ENCODE results near the gene C10orf95. TPM values are rescaled to one million over a fixed set of nuclear protein-coding genes. Genes with fewer than 3 reads are reported as not detected.

Gene C10orf95
- total and polyA plus RNA-seq, 2 donors (not counting 1 experiment from before 2014, with no cell fraction given): 0.32 to 0.63 TPM

- Histone ChIP-seq H3K36me3 (replicated peaks in 1 of 2; ENCODE audit: control extremely low read depth in 1 of 2, control insufficient read depth in 1 of 2, extremely low read depth in 1 of 2, insufficient read depth in 2 of 2, low read length in 1 of 2) (peaks cover 2 to 60% of the 10 kb centered on the region in 2 experiments), H3K4me2 (replicated peaks; ENCODE audit: low read depth, low read length, poor library complexity, severe bottlenecking) (no peak overlapping the region), H4K20me1 (ENCODE audit: control insufficient read depth, insufficient read depth, low read length, poor library complexity, severe bottlenecking) (peaks cover 9% of the 10 kb centered on the region), H3K9me3 (ENCODE audit: control extremely low read depth in 1 of 3, control insufficient read depth in 2 of 3, insufficient read depth in 1 of 3, low read length in 2 of 3) (no peaks in the 10 kb centered on the region), H3K27ac (ENCODE audit: low read length in 2 of 2) (no peak overlapping the region), H3K9ac (ENCODE audit: low read length) (no peak overlapping the region), H3K4me1 (ENCODE audit: control insufficient read depth in 2 of 2, insufficient read depth in 2 of 2, low read length in 2 of 2) (peaks cover 0 to 7% of the 10 kb centered on the region in 2 donors), H2AFZ (ENCODE audit: insufficient read depth, low read depth, low read length, poor library complexity, severe bottlenecking) (no peak overlapping the region), H3K27me3 (replicated peaks in 1 of 4; ENCODE audit: control extremely low read depth in 1 of 4, control insufficient read depth in 3 of 4, insufficient read depth in 4 of 4, low read length in 3 of 4) (no peaks in the 10 kb centered on the region), H3K79me2 (ENCODE audit: control insufficient read depth, insufficient read depth, low read length) (no peaks in the 10 kb centered on the region), H3K4me3 (ENCODE audit: control extremely low read depth in 1 of 5, extremely low read depth in 1 of 5, insufficient read depth in 1 of 5, low read depth in 2 of 5, low read length in 4 of 5) (no peak overlapping the region)
- CTCF ChIA-PET: interaction anchor here (0.5 to 6.4 kb wide), 11 partner anchors 19 to 250 kb away, joined by 3 to 57 read pairs (median 9); partner anchors contain the start of genes CUEDC2 and NFKB2
- Mint-ChIP-seq H3K9me3 (ENCODE audit: insufficient read depth) (no peaks in the 10 kb centered on the region), H3K27me3 (no peaks in the 10 kb centered on the region), H3K4me3 (no peak overlapping the region), H3K4me1 (peaks cover 7% of the 10 kb centered on the region), H3K27ac (no peak overlapping the region)
- DNase-seq: no peak
- ATAC-seq (ENCODE audit: low read depth): no peak
- intact Hi-C loops (cut with micrococcal nuclease): no loop called here
- WGBS (ENCODE audit: insufficient coverage): 95% methylated on average over 4 of the region's 9 CpGs
- POLR2A ChIA-PET: no interaction called here
- no peak for TF ChIP-seq CTCF (IDR thresholded peaks at IDR 0.05)
- TF ChIP-seq EZH2 (IDR thresholded peaks at IDR 0.05; ENCODE audit: borderline replicate concordance, insufficient read depth, low read depth, low read length, poor library complexity, severe bottlenecking): no peak
Observed at GRCh38 chr10:102480396-102480795, 29.1 kb upstream of the C10orf95 start.

GRCh38 chr10:102479651-102480050 is 28.3 kb upstream of the C10orf95 start:
- Histone ChIP-seq H3K27ac (ENCODE audit: low read length in 2 of 2) (peak overlapping the region; percentile 23 to 24), H3K4me1 (ENCODE audit: control insufficient read depth in 2 of 2, insufficient read depth in 2 of 2, low read length in 2 of 2) (peaks cover 0 to 7% of the 10 kb centered on the region in 2 donors), H3K9me3 (ENCODE audit: control extremely low read depth in 1 of 3, control insufficient read depth in 2 of 3, insufficient read depth in 1 of 3, low read length in 2 of 3) (no peaks in the 10 kb centered on the region), H3K36me3 (replicated peaks in 1 of 2; ENCODE audit: control extremely low read depth in 1 of 2, control insufficient read depth in 1 of 2, extremely low read depth in 1 of 2, insufficient read depth in 2 of 2, low read length in 1 of 2) (peaks cover 2 to 53% of the 10 kb centered on the region in 2 experiments), H3K4me3 (ENCODE audit: control extremely low read depth in 1 of 5, extremely low read depth in 1 of 5, insufficient read depth in 1 of 5, low read depth in 2 of 5, low read length in 4 of 5) (no peak overlapping the region), H2AFZ (ENCODE audit: insufficient read depth, low read depth, low read length, poor library complexity, severe bottlenecking) (no peak overlapping the region), H3K27me3 (replicated peaks in 1 of 4; ENCODE audit: control extremely low read depth in 1 of 4, control insufficient read depth in 3 of 4, insufficient read depth in 4 of 4, low read length in 3 of 4) (no peaks in the 10 kb centered on the region), H3K79me2 (ENCODE audit: control insufficient read depth, insufficient read depth, low read length) (no peaks in the 10 kb centered on the region), H4K20me1 (ENCODE audit: control insufficient read depth, insufficient read depth, low read length, poor library complexity, severe bottlenecking) (peaks cover 9% of the 10 kb centered on the region), H3K4me2 (replicated peaks; ENCODE audit: low read depth, low read length, poor library complexity, severe bottlenecking) (no peak overlapping the region), H3K9ac (ENCODE audit: low read length) (no peak overlapping the region)
- POLR2A ChIA-PET: no interaction called here
- TF ChIP-seq CTCF (IDR thresholded peaks at IDR 0.05): no peak
- TF ChIP-seq EZH2 (IDR thresholded peaks at IDR 0.05; ENCODE audit: borderline replicate concordance, insufficient read depth, low read depth, low read length, poor library complexity, severe bottlenecking): no peak
- Mint-ChIP-seq H3K4me1 (peaks cover 7% of the 10 kb centered on the region), H3K9me3 (ENCODE audit: insufficient read depth) (no peaks in the 10 kb centered on the region), H3K27ac (no peak overlapping the region), H3K4me3 (no peak overlapping the region), H3K27me3 (no peaks in the 10 kb centered on the region)
- DNase-seq (no peak), ATAC-seq (ENCODE audit: low read depth) (no peak)
- CTCF ChIA-PET: interaction anchor here (0.8 to 6.4 kb wide), 30 partner anchors 9 to 696 kb away, joined by 3 to 57 read pairs (median 5); partner anchors contain the start of genes ACTR1A, CUEDC2, ELOVL3 and FBXL15
- intact Hi-C loops (cut with micrococcal nuclease): loop anchor here (1.0 kb wide), 7 partner anchors 23 to 310 kb away; partner anchors contain the start of gene ACTR1A

Measured in B cell (primary cell).